PC-9 (cell line): ENCODE results near the gene REEP5. TPM values are rescaled to one million over a fixed set of nuclear protein-coding genes. Genes with fewer than 3 reads are reported as not detected.
A peak's percentile ranks its signal among the peaks of the same experiment; 100 is the strongest.

Experiments used
- BruUV-seq: library from RNA; stranded (reverse); fragments of 400-500 nt; replicated peaks from 2 replicates; lab custom pipeline; 2021; lab: Mats Ljungman, UMichigan
- CTCF ChIA-PET: fragments of 300-600 bp; sonication (Branson Sonifier 250); formaldehyde crosslinking; loops from one replicate; lab custom pipeline; 2022; ENCODE audit warnings: antibody characterized with exemption; lab: Charles Lee
- POLR2A ChIA-PET: fragments of 300-600 bp; sonication (Branson Sonifier 250); formaldehyde crosslinking; loops from one replicate; lab custom pipeline; 2022; ENCODE audit warnings: antibody characterized with exemption; ENCODE audit not compliant: unreplicated experiment; lab: Charles Lee
- DNase-seq, 2 experiments: peaks; one replicate each; pipeline versions ENCODE4 v3.0.0 to v3.0.0-alpha.2; 2015 to 2022; ENCODE audit warnings: mixed read lengths in 1 of 2
- H2AFZ ChIP-seq: fragments of 200-600 bp; sonication (generic); 2 replicates; pipeline ENCODE4 v1.8.1; 2017; ENCODE audit warnings: antibody characterized with exemption
- H3F3A ChIP-seq: fragments of 200-600 bp; sonication (generic); 2 replicates; pipeline ENCODE4 v1.8.1; 2017; ENCODE audit warnings: antibody characterized with exemption, mild to moderate bottlenecking, low read depth; ENCODE audit not compliant: insufficient read depth
- H3K27ac ChIP-seq: fragments of 200-600 bp; sonication (generic); 2 replicates; pipeline ENCODE4 v1.6.1; 2016; ENCODE audit warnings: mixed run types
- H3K27me3 ChIP-seq: fragments of 200-600 bp; sonication (generic); 2 replicates; pipeline ENCODE4 v1.6.1; 2016; ENCODE audit warnings: low read depth, mixed run types; ENCODE audit not compliant: insufficient read depth
- H3K36me3 ChIP-seq: fragments of 200-600 bp; sonication (generic); 2 replicates; pipeline ENCODE4 v1.6.1; 2016; ENCODE audit warnings: low read depth, mixed run types
- H3K4me1 ChIP-seq: fragments of 200-600 bp; sonication (generic); replicated peaks from 2 replicates; pipeline ENCODE4 v1.6.1; 2016; ENCODE audit warnings: mixed run types; ENCODE audit not compliant: insufficient read depth
- H3K4me2 ChIP-seq: fragments of 200-600 bp; sonication (generic); 2 replicates; pipeline ENCODE4 v1.6.1; 2017; ENCODE audit warnings: mixed run types
- H3K4me3 ChIP-seq: fragments of 200-600 bp; sonication (generic); 2 replicates; pipeline ENCODE4 v1.6.1; 2016; ENCODE audit warnings: mixed run types
- H3K79me2 ChIP-seq: fragments of 200-600 bp; sonication (generic); 2 replicates; pipeline ENCODE4 v1.6.1; 2017; ENCODE audit warnings: low read depth, mixed run types
- H3K9me2 ChIP-seq: fragments of 200-600 bp; sonication (generic); 2 replicates; pipeline ENCODE4 v1.8.1; 2017; ENCODE audit warnings: mild to moderate bottlenecking; ENCODE audit not compliant: insufficient read depth
- H3K9me3 ChIP-seq: fragments of 200-600 bp; sonication (generic); 2 replicates; pipeline ENCODE4 v1.8.1; 2016; ENCODE audit warnings: low read depth; ENCODE audit not compliant: insufficient read depth
- H4K20me1 ChIP-seq: fragments of 200-600 bp; sonication (generic); 2 replicates; pipeline ENCODE4 v1.8.1; 2017; ENCODE audit not compliant: insufficient read depth
- EZH2 ChIP-seq: fragments of 200-600 bp; sonication (generic); IDR thresholded peaks from 2 replicates; pipeline ENCODE4 v1.8.0; 2017; ENCODE audit warnings: antibody characterized with exemption, low read depth
- intact Hi-C: fragments of 100-400 bp; cut with micrococcal nuclease; formaldehyde crosslinking; loops from one replicate; pipeline ENCODE4 v1.10.0; 2022; ENCODE audit not compliant: unreplicated experiment
- total RNA-seq: library from RNA; stranded (reverse); gene quantifications from 2 replicates; pipeline ENCODE4 v1.2.3, GENCODE V29; 2021
- TF ChIP-seq, protein P1 (sequence below): fragments of 200-600 bp; sonication (generic); conservative IDR thresholded peaks from 2 replicates; pipeline ENCODE4 v1.6.1; 2017; ENCODE audit warnings: mixed run types, antibody characterized with exemption, mild to moderate bottlenecking, moderate library complexity

Gene REEP5
- total RNA-seq, 1 experiment from 2014 or later = 45.2 TPM

DNA sequence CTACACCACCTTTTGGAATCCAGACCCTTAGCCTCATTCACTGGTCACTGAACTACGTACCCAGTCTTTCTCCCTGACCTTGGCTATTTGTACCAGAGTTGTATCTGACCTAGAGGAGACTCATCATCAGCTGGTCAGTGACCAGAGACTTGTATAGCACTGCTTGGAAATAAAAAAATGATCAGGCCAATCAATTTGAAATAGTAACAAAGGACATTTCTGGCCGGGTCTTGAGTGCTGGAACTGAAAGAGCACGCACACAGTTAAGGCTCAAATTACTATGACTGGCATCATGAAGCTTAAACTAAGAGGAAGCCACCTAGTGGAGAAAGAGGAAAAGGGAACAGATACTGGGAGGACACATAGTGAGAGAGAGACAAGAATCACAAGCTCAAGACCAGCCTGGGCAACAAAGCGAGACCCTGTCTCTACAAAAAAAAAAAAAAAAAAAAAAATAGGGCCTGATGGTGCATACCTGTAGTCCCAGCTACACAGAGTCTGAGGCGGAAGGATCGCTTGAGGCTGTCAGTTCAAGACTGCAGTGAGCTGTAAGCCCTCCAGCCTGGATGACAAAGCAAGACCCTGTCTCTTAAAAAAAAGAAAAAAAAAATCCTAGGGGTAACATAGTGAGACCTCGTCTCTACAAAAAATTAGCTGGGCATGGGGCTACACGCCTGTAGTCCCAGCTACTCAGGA is 73.8 kb downstream of the REEP5 start:
- peak in 1 of 2 experiments; percentile 40 for DNase-seq
- H3K4me3 ChIP-seq = no peak overlapping the region
- ChIA-PET POLR2A (interaction anchor here (1.0 kb wide), 1 partner anchor 13 kb away, joined by 11 read pairs; the partner anchor contains the start of gene SRP19), CTCF (interaction anchor here (0.6 to 1.1 kb wide), 7 partner anchors 13 to 667 kb away, joined by 3 to 12 read pairs (median 5); partner anchors contain the start of gene SRP19)
- H3K4me2 ChIP-seq = no peak overlapping the region
- no peaks in the 10 kb centered on the region for H3K79me2 ChIP-seq
- no peaks in the 10 kb centered on the region for H3K9me3 ChIP-seq
- no TSS peak for BruUV-seq
- no peaks in the 10 kb centered on the region for H3K36me3 ChIP-seq
- TF ChIP-seq EZH2 = no peak
- TF ChIP-seq, protein P1, sequence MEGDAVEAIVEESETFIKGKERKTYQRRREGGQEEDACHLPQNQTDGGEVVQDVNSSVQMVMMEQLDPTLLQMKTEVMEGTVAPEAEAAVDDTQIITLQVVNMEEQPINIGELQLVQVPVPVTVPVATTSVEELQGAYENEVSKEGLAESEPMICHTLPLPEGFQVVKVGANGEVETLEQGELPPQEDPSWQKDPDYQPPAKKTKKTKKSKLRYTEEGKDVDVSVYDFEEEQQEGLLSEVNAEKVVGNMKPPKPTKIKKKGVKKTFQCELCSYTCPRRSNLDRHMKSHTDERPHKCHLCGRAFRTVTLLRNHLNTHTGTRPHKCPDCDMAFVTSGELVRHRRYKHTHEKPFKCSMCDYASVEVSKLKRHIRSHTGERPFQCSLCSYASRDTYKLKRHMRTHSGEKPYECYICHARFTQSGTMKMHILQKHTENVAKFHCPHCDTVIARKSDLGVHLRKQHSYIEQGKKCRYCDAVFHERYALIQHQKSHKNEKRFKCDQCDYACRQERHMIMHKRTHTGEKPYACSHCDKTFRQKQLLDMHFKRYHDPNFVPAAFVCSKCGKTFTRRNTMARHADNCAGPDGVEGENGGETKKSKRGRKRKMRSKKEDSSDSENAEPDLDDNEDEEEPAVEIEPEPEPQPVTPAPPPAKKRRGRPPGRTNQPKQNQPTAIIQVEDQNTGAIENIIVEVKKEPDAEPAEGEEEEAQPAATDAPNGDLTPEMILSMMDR = peak; percentile 70
- H3K27me3 ChIP-seq = no peaks in the 10 kb centered on the region
- no peaks in the 10 kb centered on the region for H3K4me1 ChIP-seq
- no peak overlapping the region for H3K27ac ChIP-seq
- H2AFZ ChIP-seq = no peak overlapping the region
- no peaks in the 10 kb centered on the region for H4K20me1 ChIP-seq
- 0 out of 2 replicates have a peak, but pooled peaks cover 5% of the 10 kb centered on the region for H3K9me2 ChIP-seq
- no peaks in the 10 kb centered on the region for H3F3A ChIP-seq
- intact Hi-C loops = loop anchor here (10.0 kb wide), 1 partner anchor 293 kb away; no protein-coding TSS in a partner anchor

DNA sequence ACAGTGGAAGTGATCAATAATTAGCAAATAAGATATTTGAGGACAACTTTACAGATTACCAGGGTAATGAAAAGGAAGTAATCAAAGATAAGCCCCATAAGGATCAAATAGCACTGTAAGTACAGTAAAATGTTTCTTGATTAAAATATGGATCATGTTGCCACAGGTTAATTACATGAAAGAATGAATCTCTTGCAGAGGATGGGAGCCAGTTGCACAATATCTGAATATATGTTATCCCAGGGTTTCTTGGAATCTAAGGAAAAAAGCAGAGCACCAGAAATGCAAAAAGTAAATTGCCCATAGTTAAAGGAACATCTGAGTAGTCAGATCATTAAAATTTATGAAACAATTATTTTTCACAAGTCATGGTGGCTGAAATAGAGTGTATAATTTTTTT is 74.7 kb downstream of the REEP5 start:
- no peak for TF ChIP-seq EZH2
- TF ChIP-seq, protein P1 = no peak
- Histone ChIP-seq H3K4me1 (no peaks in the 10 kb centered on the region), H3K9me2 (0 out of 2 replicates have a peak, but pooled peaks cover 5% of the 10 kb centered on the region), H2AFZ (no peak overlapping the region), H3F3A (no peaks in the 10 kb centered on the region), H3K27me3 (no peaks in the 10 kb centered on the region), H3K79me2 (no peaks in the 10 kb centered on the region), H3K4me2 (no peak overlapping the region), H3K4me3 (no peak overlapping the region), H3K9me3 (no peaks in the 10 kb centered on the region), H4K20me1 (no peaks in the 10 kb centered on the region), H3K36me3 (no peaks in the 10 kb centered on the region), H3K27ac (no peak overlapping the region)
- intact Hi-C loops = loop anchor here (10.0 kb wide), 1 partner anchor 293 kb away; no protein-coding TSS in a partner anchor
- no peak for DNase-seq
- no TSS peak for BruUV-seq
- CTCF ChIA-PET = no interaction called here
- POLR2A ChIA-PET = no interaction called here

GRCh38 chr5:112846556-112846955 is 75.5 kb downstream of the REEP5 start:
- TF ChIP-seq, protein P1 = no peak
- no peak for TF ChIP-seq EZH2
- Histone ChIP-seq H3K27me3 (no peaks in the 10 kb centered on the region), H3K36me3 (no peaks in the 10 kb centered on the region), H2AFZ (no peak overlapping the region), H3K9me2 (0 out of 2 replicates have a peak, but pooled peaks cover 5% of the 10 kb centered on the region), H3K4me2 (no peak overlapping the region), H3K79me2 (no peaks in the 10 kb centered on the region), H3K4me1 (no peaks in the 10 kb centered on the region), H3K9me3 (no peaks in the 10 kb centered on the region), H3K27ac (no peak overlapping the region), H3K4me3 (no peak overlapping the region), H3F3A (no peaks in the 10 kb centered on the region), H4K20me1 (no peaks in the 10 kb centered on the region)
- ChIA-PET CTCF (no interaction called here), POLR2A (no interaction called here)
- DNase-seq = no peak
- no TSS peak for BruUV-seq
- intact Hi-C loops = loop anchor here (10.0 kb wide), 1 partner anchor 292 kb away; no protein-coding TSS in a partner anchor
